ENCODE measurements around the gene NXPE3.

NXPE3 gene

DNA sequence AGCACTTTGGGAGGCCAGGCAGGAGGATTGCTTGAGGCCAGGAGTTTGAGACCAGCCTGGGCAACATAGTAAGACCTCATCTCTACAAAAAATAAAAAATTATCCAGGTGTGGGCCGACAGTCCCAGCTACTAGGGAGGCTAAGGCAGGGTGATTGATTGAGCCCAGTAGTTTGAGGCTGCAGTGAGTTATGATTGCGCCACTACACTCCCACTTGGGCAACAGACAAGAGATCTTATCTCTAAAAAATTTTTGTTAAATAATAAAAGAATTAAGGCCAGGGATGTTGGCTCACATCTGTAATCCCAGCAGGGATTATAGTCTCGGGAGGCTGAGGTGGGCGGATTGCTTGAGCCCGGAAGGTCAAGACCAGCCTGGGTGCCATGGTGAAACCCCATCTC, 44.5 kb downstream of the NXPE3 start:
- H3K4me3 ChIP-seq, result no peak overlapping the region
- no peak for TF ChIP-seq CTCF (IDR thresholded peaks at IDR 0.05)
- H3K27ac ChIP-seq, result no peak overlapping the region
- DNase-seq (ENCODE audit: low spot score), result no peak

- Histone ChIP-seq H3K4me3 (no peak overlapping the region), H3K27ac (peak overlapping the region in 1 of 2 donors; percentile 1)
- no peak for TF ChIP-seq CTCF (IDR thresholded peaks at IDR 0.05)
- no peak for DNase-seq (ENCODE audit: low spot score)
These were observed 45.7 kb downstream of the NXPE3 start for GRCh38 chr3:101824702-101825101.

- no peak for DNase-seq (ENCODE audit: low spot score)
These were observed 47.0 kb downstream of the NXPE3 start for GRCh38 chr3:101825904-101826445.

GRCh38 chr3:101827211-101828174, 48.5 kb downstream of the NXPE3 start:
- Histone ChIP-seq H3K4me3 (peak overlapping the region; percentile 74), H3K27ac (peak overlapping the region; percentile 89 to 91)
- TF ChIP-seq CTCF (IDR thresholded peaks at IDR 0.05), result no peak
- peak; percentile 87 for DNase-seq (ENCODE audit: low spot score)

More at GRCh38 chr3:101825904-101826445, 47.0 kb downstream of the NXPE3 start:
- Histone ChIP-seq H3K27ac (peak overlapping the region; percentile 55 to 91), H3K4me3 (no peak overlapping the region)
- no peak for TF ChIP-seq CTCF (IDR thresholded peaks at IDR 0.05)

DNA sequence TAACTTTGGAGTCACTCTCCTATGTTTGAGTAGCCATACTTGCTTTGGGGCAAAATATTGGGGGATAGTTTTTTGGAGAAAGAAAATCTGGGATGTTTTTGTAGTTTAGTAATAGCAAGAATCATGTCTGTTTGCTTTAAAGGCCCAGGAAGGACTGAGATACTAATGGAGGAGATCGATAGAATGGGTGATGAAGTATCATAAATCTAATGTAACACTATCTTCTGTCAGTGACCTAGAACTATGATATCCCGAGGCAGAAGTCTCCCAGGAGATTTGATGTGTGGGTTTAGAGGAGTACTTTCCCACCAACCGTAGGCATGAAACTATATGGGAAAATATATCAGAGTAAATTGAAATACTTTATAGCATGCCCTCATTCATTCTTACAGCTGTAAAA, 49.3 kb downstream of the NXPE3 start:
- TF ChIP-seq CTCF (IDR thresholded peaks at IDR 0.05), result no peak
- no peak for DNase-seq (ENCODE audit: low spot score)
- peak overlapping the region; percentile 74 for H3K4me3 ChIP-seq
- H3K27ac ChIP-seq, result peak overlapping the region; percentile 89 to 91

DNA sequence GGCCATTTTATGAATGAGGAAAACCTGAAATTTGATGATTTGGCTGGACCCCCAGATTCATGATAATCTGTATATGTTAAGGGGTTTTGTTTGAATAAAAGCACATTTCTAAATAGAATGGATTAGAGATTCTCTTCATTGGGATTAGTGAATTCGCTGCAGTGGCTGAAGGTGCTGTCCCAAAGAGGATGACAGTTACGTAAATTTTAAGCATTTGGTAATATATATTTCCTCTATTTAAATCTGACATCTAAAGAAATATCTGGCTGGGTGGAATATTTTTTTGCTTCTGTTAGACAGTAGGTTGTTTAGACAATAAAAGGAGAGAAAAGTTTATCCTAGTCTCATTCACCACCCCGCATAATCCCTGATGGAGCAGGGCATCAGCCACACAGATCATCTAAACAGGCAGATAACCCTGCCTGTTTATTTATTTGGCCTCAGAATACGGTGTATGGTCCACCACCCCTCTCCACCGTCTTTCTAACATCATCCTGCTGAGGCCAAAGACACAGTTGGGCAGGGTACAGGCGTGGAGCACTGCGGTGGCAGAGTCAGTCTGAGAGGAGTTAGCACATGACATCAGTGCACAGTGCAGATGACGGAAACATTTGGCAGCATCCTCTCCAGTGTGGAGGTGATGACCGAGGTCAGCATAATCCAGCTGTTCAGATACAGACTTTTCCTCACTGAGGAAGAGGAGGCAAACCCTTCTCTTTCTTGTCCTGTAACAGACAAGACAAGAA, 49.9 kb downstream of the NXPE3 start:
- no peak for TF ChIP-seq CTCF (IDR thresholded peaks at IDR 0.05)
- DNase-seq (ENCODE audit: low spot score), result peak; percentile 84
- Histone ChIP-seq H3K27ac (peak overlapping the region; percentile 89 to 91), H3K4me3 (peak overlapping the region; percentile 74)

All from coronary artery (tissue), 2 donors.